ENCODE measurements around the gene CDKAL1.

GRCh38 chr6:21070620-21071019, 536.4 kb downstream of the CDKAL1 start:
- TF ChIP-seq CSDC2 (CRISPR knock-in tag; IDR thresholded peaks at IDR 0.05) (no peak), ESRRG (CRISPR knock-in tag; IDR thresholded peaks at IDR 0.05) (no peak), ZFP3 (CRISPR knock-in tag; IDR thresholded peaks at IDR 0.05) (no peak), PATZ1 (CRISPR knock-in tag; IDR thresholded peaks at IDR 0.05; ENCODE audit: borderline replicate concordance) (no peak), GLIS3 (CRISPR knock-in tag; IDR thresholded peaks at IDR 0.05) (no peak), ZNF70 (CRISPR knock-in tag; IDR thresholded peaks at IDR 0.05) (no peak), RARB (CRISPR knock-in tag; IDR thresholded peaks at IDR 0.05) (no peak), ARNTL (CRISPR knock-in tag; IDR thresholded peaks at IDR 0.05; ENCODE audit: borderline replicate concordance, low read depth) (no peak), BACH2 (CRISPR knock-in tag; IDR thresholded peaks at IDR 0.05; ENCODE audit: borderline replicate concordance) (no peak), TOX (CRISPR knock-in tag; IDR thresholded peaks at IDR 0.05; ENCODE audit: borderline replicate concordance) (no peak), SNAI2 (CRISPR knock-in tag; IDR thresholded peaks at IDR 0.05) (no peak), PPARA (CRISPR knock-in tag; IDR thresholded peaks at IDR 0.05; ENCODE audit: borderline replicate concordance) (no peak), ZFP30 (CRISPR knock-in tag; IDR thresholded peaks at IDR 0.05) (no peak)
- TF ChIP-seq, protein P1, sequence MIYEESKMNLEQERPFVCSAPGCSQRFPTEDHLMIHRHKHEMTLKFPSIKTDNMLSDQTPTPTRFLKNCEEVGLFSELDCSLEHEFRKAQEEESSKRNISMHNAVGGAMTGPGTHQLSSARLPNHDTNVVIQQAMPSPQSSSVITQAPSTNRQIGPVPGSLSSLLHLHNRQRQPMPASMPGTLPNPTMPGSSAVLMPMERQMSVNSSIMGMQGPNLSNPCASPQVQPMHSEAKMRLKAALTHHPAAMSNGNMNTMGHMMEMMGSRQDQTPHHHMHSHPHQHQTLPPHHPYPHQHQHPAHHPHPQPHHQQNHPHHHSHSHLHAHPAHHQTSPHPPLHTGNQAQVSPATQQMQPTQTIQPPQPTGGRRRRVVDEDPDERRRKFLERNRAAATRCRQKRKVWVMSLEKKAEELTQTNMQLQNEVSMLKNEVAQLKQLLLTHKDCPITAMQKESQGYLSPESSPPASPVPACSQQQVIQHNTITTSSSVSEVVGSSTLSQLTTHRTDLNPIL (CRISPR knock-in tag; IDR thresholded peaks at IDR 0.05; ENCODE audit: low read depth), result no peak

Measured in SK-N-SH treated with all-trans-retinoic acid at 6 μM for 48 hours (cell line).